ENCODE measurements around the gene KRT20.

Gene KRT20

GRCh38 chr17:40909755-40910154 lies 24.7 kb upstream of the KRT20 start:
- in situ Hi-C loops (cut with HindIII; ENCODE audit: low sequenced_read_pairs): no loop called here

GRCh38 chr17:40909351-40909750 lies 24.3 kb upstream of the KRT20 start:
- TF ChIP-seq, protein P1, sequence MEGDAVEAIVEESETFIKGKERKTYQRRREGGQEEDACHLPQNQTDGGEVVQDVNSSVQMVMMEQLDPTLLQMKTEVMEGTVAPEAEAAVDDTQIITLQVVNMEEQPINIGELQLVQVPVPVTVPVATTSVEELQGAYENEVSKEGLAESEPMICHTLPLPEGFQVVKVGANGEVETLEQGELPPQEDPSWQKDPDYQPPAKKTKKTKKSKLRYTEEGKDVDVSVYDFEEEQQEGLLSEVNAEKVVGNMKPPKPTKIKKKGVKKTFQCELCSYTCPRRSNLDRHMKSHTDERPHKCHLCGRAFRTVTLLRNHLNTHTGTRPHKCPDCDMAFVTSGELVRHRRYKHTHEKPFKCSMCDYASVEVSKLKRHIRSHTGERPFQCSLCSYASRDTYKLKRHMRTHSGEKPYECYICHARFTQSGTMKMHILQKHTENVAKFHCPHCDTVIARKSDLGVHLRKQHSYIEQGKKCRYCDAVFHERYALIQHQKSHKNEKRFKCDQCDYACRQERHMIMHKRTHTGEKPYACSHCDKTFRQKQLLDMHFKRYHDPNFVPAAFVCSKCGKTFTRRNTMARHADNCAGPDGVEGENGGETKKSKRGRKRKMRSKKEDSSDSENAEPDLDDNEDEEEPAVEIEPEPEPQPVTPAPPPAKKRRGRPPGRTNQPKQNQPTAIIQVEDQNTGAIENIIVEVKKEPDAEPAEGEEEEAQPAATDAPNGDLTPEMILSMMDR (IDR thresholded peaks at IDR 0.05; ENCODE audit: low read depth, low read length): peak; percentile 68
- no peak overlapping the region for H3K4me3 ChIP-seq (ENCODE audit: low read depth, low read length)
- in situ Hi-C loops (cut with HindIII; ENCODE audit: low sequenced_read_pairs): no loop called here
- peak; percentile 95 for DNase-seq (ENCODE audit: low read depth, low spot score)

More at GRCh38 chr17:40909755-40910154, 24.7 kb upstream of the KRT20 start:
- peak; percentile 46 for DNase-seq (ENCODE audit: low read depth, low spot score)
- H3K4me3 ChIP-seq (ENCODE audit: low read depth, low read length): no peak overlapping the region
- TF ChIP-seq, protein P1 (IDR thresholded peaks at IDR 0.05; ENCODE audit: low read depth, low read length): no peak

DNA sequence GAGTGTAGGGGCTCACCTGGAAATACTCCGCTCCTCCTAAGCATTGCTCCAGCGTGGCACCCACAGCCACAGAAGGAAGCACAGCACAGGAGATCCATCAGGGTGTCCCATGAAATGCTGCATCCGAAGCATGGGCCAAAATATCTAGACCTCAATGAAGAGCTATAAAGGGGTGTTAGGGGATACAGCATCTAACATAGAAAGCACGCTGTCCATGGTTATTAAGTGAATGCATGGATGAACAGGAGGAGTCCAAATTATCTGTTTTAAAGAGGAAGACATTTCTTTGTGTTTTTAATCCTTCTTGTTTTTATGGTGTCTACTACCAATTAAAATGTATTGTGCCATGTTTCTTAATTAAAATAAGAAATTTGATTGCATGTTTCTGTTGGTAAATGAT lies 21.6 kb upstream of the KRT20 start:
- H3K4me3 ChIP-seq (ENCODE audit: low read depth, low read length): no peak overlapping the region
- no peak for DNase-seq (ENCODE audit: low read depth, low spot score)
- TF ChIP-seq, protein P1 (IDR thresholded peaks at IDR 0.05; ENCODE audit: low read depth, low read length): no peak
- in situ Hi-C loops (cut with HindIII; ENCODE audit: low sequenced_read_pairs): no loop called here

GRCh38 chr17:40905370-40905769 lies 20.3 kb upstream of the KRT20 start:
- no peak overlapping the region for H3K4me3 ChIP-seq (ENCODE audit: low read depth, low read length)
- DNase-seq (ENCODE audit: low read depth, low spot score): no peak
- in situ Hi-C loops (cut with HindIII; ENCODE audit: low sequenced_read_pairs): no loop called here
- TF ChIP-seq, protein P1 (IDR thresholded peaks at IDR 0.05; ENCODE audit: low read depth, low read length): no peak

DNA sequence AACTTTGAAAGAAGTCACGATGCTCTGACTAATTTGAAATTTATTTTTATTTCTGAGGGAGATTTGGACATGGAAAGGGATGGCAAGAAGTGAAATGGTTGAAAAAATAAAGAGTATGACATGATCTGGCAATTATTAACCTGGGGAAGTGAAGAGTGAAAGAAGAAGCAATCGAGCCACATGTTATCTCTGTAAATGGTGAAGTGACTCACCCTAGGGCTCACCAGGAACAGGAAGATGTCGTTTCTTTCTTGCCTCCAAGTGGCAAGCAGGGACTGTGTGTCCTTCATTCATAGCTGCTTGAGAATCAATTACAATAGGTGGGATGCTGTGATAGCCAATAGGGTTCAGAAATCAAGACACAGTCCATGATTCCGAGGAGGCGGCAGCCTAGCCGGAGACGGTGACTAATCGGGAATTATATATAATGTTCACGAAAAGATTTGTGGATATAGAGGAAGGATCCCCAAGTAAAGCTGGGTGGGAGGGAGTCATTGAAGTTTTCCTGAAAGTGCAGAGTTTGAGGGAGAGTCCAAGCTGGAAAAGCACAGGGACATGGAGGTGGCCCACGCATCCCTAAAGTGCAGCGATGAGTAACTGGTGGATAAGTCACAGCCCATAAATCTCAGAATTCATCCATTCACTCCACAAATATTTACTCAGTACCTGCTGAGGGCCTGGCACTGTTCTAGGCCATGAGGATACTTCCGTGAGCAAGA lies 18.2 kb upstream of the KRT20 start:
- in situ Hi-C loops (cut with HindIII; ENCODE audit: low sequenced_read_pairs): no loop called here
- TF ChIP-seq, protein P1 (IDR thresholded peaks at IDR 0.05; ENCODE audit: low read depth, low read length): no peak
- peak; percentile 53 for DNase-seq (ENCODE audit: low read depth, low spot score)
- H3K4me3 ChIP-seq (ENCODE audit: low read depth, low read length): no peak overlapping the region

DNA sequence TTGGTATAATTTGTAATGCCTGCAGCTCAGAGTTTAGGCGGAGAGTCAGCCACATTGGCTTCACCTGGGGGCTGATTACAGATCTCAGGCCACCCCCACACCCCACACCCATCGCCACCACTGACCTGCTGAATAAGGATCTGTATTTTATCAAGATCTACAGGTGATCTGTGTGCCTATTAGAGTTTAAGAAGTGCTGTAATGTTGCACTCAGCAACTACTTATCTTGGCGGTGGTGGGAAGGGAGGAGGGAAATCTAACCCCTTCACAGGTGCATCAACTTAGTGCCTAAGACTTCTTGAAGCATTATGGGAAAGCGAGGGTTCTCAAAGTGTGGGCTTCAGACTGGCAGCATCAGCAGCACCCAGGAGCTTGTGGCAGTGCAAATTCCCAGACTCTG lies 17.5 kb upstream of the KRT20 start:
- H3K4me3 ChIP-seq (ENCODE audit: low read depth, low read length): no peak overlapping the region
- TF ChIP-seq, protein P1 (IDR thresholded peaks at IDR 0.05; ENCODE audit: low read depth, low read length): no peak
- in situ Hi-C loops (cut with HindIII; ENCODE audit: low sequenced_read_pairs): no loop called here
- no peak for DNase-seq (ENCODE audit: low read depth, low spot score)
